Mesenteric fat pad (tissue), 1 donor: ENCODE results near the gene ECI1. TPM values are rescaled to one million over a fixed set of nuclear protein-coding genes. Genes with fewer than 3 reads are reported as not detected.
"Not testable (repeated sequence)": the region's sequence is repeated elsewhere in the genome, so short reads cannot be mapped to it uniquely, and the experiment has no call there.

Source experiments
- DNase-seq: peaks from one replicate; pipeline ENCODE4 v3.0.0-alpha.2; 2020; ENCODE audit warnings: low spot score
- total RNA-seq: library from RNA; stranded (reverse); fragmentation: NEBNext Ultra II Directional; extraction: Animal tissue kit (Norgen Biotek cat#: 25700); gene quantifications from one replicate; pipeline ENCODE4 v1.2.1, GENCODE V29; 2021
- donor health status: DM: yes; HTN: yes; CAD: no.

ECI1 gene
- total RNA-seq, 1 donor from 2014 or later, result 44.4 TPM

DNA sequence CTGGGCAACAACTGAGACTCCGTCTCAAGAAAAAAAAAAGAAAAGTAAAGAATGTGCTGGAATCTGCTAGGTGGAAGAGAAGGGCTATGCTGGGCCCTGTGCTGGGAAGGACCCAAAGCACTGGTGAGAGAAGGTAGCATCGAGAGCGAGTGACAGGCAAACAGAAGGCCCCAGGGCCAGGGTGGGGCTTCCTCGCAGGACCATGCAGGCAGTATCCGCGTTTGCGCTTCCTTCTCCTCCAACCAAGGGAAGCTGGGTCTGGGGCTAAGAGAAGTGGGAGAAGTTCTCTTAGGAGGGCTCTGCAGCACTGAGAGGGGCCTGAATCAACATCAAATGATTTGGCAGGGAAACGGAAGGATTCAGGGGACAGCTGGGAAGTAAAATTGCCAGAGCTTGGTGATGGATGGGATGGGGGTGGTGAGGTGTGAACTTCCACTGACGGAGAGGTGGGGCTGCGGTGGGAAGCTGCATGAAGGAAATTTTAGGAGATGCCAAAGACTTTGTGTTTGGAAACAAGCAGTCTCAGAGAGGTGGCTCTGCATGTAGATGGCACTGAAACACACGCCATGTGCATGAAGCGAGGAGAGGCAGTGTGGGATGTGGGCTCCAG, 5.2 kb upstream of the ECI1 start:
- DNase-seq, result no peak

DNA sequence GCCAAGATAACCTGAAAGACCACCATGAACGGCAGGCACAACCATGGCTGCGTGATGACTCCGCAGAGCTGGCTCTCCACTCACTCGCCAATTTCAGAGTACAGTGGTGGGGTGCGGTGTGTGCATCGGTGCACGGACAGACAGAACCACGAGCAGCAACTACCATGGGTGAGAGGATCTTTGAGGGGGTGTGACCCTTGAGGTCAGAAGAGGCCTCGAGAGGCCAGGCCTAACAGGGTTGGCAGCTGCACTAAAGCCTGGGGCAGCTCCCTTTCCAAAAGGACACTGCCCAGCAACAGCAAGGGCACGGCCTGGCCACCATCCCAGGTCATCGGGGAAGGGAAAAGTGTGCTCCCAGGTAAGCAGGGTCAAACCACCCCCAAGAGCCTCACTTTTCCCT, 1.9 kb upstream of the ECI1 start:
- DNase-seq, result no peak

DNA sequence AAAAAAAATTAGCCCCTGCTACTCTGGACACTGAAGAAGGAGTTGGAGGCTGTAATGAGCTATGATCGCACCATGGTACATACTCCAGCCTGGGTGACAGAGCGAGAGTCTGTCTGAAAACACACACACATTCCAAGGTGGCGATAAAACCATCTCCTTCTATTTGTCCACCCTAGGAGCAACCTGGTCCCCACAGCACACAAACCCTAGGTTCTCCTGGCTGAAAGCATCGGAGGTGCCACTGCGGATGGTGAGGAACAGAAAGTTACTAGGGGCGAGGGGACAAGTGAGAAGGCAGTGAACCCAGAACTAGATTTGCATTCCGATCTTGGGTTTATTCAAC, 1.4 kb upstream of the ECI1 start:
- DNase-seq, result no peak

DNA sequence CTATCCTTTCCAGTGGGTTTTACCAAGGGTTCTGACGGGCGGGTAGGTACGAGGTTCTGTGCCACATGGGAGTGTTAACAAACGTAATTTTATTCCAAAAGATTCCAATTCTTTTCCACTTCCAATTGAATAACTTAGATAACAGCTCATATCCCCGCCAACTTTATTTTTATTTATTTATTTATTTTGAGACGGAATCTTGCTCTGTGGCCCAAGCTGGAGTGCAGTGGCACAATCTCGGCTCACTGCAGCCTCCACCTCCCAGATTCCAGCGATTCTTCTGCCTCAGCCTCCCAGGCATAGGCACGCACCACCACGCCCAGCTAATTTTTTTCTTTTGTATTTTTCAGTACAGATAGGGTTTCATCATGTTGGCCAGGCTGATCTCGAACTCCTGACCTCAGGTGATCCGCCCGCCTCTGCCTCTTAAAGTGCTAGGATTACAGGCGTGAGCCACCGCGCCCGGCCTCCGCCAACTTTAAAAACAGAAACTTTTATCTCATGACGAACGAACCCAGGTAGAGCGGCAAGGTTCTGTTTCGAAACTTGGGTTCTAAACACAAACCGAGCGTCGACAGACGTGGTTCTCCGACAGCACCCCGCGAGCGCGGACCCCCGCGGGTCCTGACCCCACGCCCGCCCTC, 613 bp downstream of the ECI1 start:
- DNase-seq, result no peak

DNA sequence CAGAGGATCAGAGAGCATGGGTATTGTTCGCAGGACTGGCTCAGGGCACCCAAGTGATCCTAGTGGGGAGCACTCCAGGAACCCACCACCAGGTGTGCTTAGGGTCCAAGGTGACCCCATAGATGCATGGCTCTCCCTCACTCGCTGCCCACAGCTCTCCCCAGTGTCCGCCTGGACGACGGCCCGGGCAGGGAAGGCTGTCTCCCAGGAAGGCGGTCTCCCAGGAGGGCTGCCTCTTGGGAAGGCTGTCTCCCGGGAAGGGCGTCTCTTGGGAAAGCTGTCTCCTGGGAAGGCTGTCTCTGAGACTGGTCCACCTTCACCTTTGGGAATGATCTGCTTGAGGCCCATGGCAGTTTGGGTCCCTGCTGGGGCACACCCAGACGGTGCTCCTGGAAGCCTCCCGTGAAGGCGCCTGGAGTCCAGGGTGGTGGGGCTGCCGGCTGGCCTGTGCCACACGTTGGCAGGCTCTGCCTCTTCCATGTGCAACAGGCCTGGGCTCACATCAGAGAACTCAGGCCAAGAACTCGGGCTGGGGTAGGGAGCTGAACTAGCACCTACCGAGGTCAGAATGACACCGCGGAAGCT, 5.0 kb downstream of the ECI1 start:
- DNase-seq, result no peak

DNA sequence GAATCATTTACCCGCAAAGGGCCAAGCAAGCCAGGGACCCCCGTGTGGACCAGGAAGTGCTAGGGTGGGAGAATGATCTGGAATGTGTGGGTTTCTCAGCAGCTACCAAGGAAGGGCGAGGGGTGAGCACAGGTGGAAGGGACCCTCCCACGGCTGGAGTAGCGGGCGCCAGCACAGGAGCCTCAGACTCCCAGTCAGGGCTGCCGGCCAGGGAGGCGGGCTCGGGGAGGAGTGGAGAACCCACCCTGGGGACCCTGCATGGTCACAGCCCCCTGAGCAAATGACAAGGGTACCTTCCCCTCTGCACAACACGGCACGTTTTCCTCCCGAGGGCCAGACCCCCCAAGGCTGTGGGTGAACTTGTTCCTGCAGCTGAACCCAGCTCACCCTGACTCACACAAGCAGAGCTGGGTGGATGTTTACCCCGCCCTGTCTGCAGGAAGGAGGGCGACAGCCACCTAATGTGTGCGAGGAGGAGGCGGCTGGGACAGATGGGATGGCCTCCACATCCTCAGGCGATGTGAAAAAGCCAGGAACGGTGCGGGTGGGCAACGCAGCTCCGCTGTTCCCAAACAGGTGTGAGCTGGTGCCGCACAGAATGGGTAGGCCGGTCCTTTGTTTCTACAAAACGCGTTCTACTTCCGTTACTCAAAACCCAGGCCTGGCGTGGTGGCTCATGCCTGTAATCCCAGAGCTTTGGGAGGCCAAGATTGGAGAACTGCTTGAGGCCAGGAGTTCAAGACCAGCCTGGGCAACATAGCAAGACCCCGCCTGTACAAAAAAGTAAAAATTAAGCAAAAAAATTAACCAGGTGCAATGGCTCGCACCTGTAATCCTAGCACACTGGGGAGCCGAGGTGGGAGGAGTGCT, 6.2 kb downstream of the ECI1 start:
- no peak for DNase-seq

DNA sequence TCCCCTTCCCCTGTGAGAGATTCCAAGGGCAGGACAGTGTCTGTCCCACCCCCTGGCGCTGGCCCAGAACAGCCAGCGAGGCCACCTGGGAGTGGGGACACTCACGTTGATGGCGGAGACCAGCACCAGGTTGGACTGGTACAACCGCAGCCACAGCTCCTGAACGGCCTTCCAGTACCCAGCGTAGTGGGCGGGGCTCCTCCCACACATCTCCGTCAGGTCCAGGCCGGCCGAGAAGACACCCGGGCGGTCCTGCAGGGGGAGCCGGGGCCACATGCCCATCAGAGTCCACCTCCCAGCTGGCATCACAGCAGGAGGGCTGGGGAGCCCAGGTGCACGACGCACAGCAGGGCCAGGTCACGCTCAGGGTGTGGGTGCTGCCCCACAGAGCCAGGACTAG, 7.1 kb downstream of the ECI1 start:
- no peak for DNase-seq

DNA sequence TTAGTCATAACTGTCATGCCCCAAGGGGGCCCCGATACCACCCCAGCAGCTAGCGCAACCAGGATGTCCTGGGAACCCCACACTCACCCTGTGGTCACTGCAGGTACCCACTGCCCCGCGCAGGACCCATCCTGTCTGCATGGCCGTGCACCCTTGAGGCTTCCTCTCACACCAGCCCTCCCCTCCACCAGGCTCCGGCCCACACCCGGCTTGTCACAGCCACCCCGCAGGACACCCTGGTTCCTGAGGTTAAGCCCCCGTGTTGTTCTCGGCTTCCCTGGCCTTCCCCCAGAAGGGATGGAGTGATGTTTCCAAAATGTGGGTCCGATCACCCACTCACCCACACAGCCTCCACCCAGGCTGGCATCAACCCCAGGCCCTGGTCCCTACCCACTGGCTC, 7.6 kb downstream of the ECI1 start:
- DNase-seq, result no peak

DNA sequence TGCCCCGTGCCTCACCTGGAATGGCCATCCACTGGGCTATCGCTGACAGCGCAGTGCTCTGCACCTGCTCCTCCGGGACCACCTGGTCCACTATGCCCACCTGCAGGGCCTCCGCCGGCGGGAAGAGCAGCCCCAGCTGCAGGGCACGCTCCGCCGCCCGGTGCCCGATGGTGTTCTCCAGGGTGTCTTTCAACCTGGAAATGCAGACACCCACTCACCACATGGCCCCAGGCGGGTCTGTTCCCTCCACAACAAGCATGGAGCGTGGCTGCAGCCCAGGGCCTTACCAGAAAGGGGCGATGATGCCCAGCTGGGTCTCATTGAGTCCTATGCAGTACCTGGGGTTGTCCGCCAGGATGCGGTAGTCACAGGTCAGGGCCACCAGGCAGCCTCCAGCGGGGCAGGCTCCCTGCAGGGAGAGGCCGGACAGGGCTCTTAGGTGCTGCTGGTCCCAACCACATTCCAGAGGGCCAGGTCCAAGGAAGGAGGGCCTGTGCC, 8.3 kb downstream of the ECI1 start:
- DNase-seq, result no peak

DNA sequence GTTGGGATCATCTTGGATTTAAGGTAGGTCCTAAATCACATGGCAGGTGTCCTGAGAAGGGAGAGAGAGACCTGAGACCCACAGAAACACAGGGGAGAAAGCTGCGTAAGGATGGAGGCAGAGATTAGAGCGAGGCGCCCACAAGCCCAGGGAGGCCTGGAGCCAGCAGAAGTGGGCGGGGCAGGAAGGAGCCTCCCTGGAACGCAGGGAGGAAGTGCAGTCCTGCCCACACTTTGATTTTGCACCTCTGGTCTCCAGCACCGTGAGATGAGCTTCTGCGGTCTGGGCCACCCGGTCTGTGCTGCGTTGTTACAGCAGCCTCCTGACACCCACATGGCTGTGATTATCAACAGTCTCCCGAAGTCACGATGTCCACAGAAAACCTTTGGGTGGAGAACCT, 8.8 kb downstream of the ECI1 start:
- no peak for DNase-seq

DNA sequence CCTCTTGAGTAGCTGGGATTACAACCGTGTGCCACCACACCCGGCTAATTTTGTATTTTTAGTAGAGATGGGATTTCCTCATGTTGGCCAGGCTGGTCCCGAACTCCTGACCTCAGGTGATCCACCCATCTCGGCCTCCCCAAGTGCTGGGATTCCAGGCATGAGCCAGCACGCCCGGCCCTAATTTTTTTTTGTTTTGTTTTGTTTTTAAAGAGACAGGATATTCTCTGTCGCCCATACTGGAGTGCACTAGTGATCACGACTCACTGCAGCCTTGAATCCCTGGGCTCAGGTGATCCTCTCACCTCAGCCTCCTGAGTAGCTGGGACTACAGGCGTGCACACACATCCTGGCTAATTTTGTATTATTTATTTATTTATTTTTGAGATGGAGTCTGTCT, 11.1 kb downstream of the ECI1 start:
- DNase-seq, result not testable (repeated sequence)

DNA sequence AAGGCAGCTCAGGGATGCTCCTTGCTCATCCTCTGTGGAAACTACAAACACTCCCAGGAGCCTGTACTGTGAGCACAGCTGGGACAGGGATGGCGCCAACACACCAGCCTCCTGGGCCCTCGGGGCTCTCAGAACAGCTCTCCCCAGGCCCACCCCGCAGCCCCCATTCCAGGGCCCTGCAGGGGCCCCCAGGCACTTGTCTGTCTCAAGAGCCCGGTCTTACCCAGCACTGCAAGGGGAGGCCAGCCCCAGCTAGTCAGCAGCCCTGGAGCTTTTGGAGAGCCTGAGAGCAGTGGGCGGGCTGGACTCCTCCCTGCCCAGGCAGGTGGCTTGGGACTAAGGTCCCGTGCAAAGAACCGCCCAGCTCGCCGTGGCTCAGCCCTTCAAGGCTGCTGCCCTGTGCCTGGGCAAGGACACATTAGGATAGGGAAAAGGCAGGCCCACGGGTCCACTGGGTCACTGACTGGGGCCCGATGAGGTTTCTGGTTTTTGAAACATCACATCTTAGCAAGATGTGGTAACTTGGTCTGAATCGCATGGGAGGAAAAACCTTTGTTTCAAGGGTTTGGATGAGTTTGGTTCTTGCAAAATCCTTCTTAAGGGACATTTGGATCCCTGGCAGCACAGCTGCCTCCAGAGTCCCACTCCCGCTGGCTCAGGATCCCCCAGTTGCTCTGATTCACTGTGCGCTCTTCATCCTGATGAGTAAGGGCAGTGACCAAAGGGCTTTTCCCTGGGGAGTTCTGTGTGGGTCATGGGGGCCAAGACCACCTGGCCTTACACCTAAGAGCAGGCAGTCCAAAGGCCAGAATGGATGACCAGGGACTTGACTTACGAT, 12.3 kb downstream of the ECI1 start:
- no peak for DNase-seq

DNA sequence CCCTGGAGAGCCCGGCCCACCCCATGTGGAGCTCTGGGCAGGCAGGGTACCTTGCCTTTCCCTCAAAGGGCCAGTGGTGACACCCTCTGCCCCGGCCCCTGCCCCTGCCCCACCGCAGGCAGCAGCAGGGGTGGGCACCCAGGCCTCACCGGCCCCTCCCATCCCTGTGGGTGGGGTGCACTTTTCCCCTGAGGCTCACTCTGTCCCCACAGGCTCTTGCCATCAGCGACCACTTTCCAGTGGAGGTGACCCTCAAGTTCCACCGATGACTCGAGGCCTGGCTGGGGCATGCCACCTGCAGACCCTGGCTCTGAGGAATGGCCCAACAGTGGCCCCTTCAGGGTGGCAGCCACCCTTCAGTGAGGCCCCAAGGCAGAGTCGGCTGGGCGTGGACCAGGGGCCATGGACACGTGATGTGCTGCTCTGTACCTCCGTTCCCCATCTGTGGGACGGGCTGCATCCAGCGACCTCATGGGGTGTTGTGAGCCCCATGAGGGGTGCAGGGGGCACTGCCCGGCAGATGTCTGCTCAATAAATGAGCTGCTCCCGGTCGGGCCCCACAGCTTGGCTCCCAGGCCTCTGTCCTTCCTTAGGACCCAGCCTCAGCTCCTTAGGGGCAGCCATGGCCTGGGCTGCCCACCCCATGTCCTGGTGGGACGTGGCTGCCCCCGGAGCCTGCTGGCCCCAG, 13.1 kb downstream of the ECI1 start:
- no peak for DNase-seq

DNA sequence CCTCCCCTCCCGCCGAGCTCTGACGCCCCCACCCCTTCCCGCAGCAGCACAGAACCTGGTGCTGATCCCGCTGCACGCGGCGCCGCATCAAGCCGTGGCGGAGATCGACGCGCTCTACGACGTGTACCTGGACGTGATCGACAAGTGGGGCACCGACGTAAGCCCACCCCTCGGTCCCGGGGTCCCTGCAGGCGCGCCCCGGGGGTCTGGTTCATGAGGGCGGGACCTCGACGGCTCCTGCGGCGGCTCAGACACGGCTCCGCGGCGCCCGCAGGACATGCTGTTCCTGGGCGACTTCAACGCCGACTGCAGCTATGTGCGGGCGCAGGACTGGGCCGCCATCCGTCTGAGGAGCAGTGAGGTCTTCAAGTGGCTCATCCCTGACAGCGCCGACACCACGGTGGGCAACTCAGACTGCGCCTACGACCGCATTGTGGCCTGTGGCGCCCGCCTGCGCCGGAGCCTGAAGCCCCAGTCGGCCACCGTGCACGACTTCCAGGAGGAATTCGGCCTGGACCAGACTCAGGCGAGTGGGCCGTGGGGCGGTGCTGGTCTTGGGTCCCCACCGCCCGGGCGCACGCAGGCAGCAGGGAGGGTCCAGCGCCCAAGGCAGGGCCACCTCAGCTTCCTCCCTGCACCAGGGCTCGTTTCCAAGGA, 13.8 kb downstream of the ECI1 start:
- DNase-seq, result no peak

DNA sequence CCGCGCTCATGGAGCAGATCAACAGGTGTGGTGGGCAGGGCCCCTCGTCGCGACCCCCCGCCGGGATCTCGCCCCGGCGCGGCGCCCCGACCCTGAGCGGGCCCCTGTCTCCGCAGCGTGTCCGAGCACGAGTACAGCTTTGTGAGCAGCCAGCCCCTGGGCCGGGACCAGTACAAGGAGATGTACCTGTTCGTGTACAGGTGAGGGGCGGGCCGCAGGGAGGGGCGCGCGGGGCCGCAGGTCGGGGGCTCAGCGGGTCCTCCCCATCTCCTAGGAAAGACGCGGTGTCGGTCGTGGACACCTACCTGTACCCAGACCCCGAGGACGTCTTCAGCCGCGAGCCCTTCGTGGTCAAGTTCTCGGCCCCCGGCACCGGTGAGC, 14.3 kb downstream of the ECI1 start:
- no peak for DNase-seq

DNA sequence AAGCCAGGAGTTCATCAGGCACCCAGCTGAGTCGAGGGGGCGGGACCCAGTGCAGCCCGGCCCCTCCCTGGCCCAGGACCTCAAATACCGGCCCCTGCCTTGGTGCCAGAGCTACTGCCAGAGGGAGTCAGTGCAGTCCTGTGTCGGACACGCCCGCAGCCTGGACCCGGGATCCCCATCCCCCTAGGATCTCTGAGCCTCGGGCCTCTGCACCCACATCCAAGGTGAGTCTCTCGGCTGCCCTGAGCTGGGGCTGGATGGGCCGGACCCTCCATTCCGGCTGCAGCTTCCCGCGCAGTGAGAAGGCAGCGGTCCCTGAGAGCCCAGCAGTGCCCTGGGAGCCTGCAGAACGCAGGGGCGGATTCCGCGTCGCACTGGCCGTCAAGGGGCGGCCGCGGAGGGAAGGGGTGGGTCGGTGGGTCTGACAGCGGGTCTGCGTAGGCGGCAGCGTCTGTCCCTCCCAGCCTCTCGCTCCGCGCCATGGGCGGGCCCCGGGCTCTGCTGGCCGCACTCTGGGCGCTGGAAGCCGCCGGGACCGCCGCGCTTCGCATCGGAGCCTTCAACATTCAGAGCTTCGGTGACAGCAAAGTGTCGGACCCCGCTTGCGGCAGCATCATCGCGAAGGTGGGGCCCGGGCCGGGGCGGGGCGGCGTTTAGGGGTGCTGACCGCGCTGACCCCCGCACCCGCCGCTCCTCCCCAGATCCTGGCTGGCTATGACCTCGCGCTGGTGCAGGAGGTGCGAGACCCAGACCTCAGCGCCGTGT, 14.9 kb downstream of the ECI1 start, which contains the start of gene DNASE1L2:
TSS of gene DNASE1L2 (plus strand) at position 108 of the 765 bp plus-strand sequence. CDS start at position 481, 373 bp downstream.
- DNase-seq, result no peak

DNA sequence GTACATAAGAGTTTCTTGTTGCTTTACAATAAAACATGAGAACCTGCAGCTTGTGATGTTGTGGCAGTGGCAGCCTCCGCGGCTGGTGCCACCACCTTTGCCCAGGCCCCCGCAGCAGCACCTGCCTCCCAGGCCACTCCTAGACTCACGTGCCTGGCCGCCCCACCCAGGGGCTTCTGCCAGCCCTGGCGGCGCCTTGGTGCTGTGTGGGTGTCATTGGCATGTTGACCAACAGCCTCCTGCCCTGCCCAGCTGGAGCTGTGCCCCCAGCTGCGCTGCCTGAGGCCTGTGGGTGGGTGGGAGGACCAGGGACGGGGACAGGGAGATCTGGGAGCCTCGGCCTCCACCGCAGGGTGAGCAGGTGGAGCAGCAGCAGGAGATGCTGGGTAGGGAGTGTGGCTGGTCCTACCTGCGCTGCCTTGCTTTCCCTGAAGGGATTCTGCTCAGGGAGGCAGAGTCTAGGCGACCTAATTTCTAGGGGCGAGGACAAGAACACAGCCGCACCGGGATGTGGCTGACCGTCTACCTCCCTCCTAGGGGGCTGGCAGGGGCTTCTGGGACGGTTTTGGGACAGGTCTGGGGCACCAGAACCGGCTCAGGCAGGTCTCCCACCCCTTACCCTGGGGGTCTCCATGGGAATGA, 15.6 kb downstream of the ECI1 start:
- no peak for DNase-seq

DNA sequence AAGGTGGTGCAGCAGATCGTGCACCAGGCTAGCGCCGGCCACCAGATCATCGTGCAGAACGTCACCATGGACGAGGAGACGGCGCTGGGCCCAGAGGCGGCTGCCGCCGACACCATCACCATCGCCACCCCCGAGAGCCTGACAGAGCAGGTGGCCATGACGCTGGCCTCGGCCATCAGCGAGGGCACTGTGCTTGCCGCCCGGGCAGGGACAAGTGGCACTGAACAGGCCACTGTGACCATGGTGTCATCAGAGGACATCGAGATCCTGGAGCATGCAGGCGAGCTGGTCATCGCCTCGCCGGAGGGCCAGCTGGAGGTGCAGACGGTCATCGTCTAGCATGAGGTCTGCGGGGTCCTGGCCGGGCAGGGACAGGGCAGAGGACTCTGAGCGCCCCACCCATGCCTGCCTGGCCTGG, 16.1 kb downstream of the ECI1 start:
- DNase-seq, result no peak

DNA sequence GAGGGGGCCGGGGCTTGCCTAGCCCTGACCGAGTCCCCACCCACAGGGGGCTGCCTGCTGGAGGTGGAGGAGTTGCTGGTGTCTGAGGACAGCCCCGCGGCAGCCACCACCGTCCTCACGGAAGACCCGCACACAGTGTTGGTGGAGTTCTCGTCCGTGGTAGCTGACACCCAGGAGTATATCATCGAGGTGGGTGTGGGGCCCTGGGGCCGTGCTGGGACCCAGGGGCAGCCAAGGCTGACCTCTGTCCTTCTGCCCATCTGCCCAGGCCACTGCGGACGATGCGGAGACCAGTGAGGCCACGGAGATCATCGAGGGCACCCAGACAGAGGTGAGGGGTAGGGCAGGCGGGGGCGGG, 16.6 kb downstream of the ECI1 start:
- no peak for DNase-seq
